Mucosa of stomach (tissue), 1 donor: ENCODE measurements around the gene FERMT2.

Experiments
- H3K27me3 ChIP-seq: one replicate; pipeline ENCODE4 v1.7.0; 2013; ENCODE audit warnings: mild to moderate bottlenecking, low read length; ENCODE audit not compliant: control insufficient read depth, insufficient read depth
- H3K36me3 ChIP-seq: one replicate; pipeline ENCODE4 v1.7.0; 2013; ENCODE audit warnings: low read length; ENCODE audit not compliant: control insufficient read depth, insufficient read depth
- H3K4me1 ChIP-seq: one replicate; pipeline ENCODE4 v1.7.0; 2013; ENCODE audit warnings: mild to moderate bottlenecking, low read length; ENCODE audit not compliant: control insufficient read depth, insufficient read depth
- H3K4me3 ChIP-seq: one replicate; pipeline ENCODE4 v1.7.0; 2013; ENCODE audit warnings: low read length
- H3K9ac ChIP-seq: one replicate; pipeline ENCODE4 v1.7.0; 2013; ENCODE audit warnings: mild to moderate bottlenecking, low read length, moderate library complexity
- H3K9me3 ChIP-seq: one replicate; pipeline ENCODE4 v1.7.0; 2013; ENCODE audit warnings: mild to moderate bottlenecking, low read length, moderate library complexity; ENCODE audit not compliant: control insufficient read depth
- donor health status: Pancreatic carcinoma.

The FERMT2 gene

DNA sequence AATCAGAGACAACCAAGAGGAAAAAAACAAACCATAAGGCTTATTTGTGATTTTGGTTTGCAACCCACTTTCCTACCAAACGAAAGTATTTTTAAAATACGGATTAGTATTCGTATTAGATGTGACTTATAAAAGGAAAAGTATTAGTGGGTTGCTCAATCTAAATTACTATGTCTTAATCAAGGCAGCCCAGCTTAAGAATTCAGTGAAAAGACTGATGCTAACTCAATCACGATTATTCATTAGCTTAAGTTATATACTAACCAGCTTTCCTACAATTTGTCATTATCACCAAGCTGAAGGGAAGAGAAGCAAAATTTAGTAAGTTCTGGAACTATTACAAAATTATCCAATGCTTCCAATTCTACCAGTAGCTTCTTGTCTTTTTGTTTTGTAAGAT is 62.7 kb downstream of the FERMT2 start:
- Histone ChIP-seq H3K9ac (no peak overlapping the region), H3K27me3 (no peaks in the 10 kb centered on the region), H3K9me3 (no peaks in the 10 kb centered on the region), H3K4me1 (no peaks in the 10 kb centered on the region), H3K4me3 (no peak overlapping the region), H3K36me3 (no peaks in the 10 kb centered on the region)

DNA sequence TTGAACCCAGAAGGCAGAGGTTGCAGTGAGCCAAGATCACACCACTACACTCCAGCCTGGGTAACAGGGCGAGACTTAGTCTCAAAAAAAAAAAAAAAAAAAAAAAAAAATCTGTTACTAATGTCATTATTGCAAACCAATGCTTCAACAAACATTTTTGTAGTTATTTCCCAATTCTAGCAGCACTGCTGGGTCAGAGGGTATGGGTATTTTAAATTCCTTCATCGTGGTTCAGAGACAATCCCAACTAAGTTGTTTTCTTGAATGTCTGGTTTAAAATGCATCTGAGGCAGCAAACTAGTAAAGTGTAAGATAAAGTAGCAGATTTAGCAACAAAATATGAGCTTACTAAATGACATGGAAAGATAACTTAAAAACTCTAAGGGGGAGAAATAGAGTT is 65.6 kb downstream of the FERMT2 start:
- no peaks in the 10 kb centered on the region for H3K9me3 ChIP-seq
- H3K4me3 ChIP-seq: no peak overlapping the region
- H3K9ac ChIP-seq: no peak overlapping the region
- H3K27me3 ChIP-seq: no peaks in the 10 kb centered on the region
- H3K36me3 ChIP-seq: no peaks in the 10 kb centered on the region
- no peaks in the 10 kb centered on the region for H3K4me1 ChIP-seq

DNA sequence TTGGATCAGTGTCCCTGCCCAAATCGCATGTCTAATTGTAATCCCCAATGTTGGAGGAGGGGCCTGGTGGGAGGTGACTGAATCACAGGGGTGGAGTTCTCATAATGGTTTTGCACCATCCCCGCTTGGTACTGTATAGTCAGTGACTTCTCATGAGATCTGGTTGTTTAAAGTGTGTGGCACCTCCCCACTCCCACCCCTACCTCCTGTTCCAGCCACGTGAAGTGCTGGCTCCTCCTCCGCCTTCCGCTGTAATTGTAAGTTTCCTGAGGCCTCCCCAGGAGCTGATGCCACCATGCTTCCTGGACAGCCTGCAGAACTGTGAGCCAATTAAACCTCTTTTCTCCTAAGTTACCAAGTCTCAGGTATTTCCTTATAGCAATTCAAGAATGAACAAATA is 67.2 kb downstream of the FERMT2 start:
- H3K4me1 ChIP-seq: no peaks in the 10 kb centered on the region
- H3K9me3 ChIP-seq: no peaks in the 10 kb centered on the region
- no peaks in the 10 kb centered on the region for H3K36me3 ChIP-seq
- no peak overlapping the region for H3K4me3 ChIP-seq
- H3K27me3 ChIP-seq: no peaks in the 10 kb centered on the region
- no peak overlapping the region for H3K9ac ChIP-seq

DNA sequence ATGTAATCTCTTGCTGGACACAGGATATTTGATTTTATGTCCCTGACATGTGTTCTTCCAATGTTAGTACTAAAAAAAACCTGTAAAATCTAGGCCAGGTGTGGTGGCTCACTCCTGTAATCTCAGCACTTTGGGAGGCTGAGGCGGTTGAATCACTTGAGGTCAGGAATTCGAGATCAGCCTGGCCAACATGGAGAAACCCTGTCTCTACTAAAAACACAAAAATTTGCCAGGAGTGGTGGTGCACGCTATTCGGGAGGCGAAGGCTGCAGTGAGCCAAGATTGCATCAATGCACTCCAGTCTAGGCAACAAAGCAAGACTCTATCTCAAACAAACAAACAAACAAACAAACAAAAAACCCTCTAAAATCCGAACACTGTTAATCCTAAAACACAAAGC is 68.0 kb downstream of the FERMT2 start:
- no peaks in the 10 kb centered on the region for H3K9me3 ChIP-seq
- H3K4me1 ChIP-seq: no peaks in the 10 kb centered on the region
- H3K9ac ChIP-seq: no peak overlapping the region
- no peaks in the 10 kb centered on the region for H3K36me3 ChIP-seq
- no peaks in the 10 kb centered on the region for H3K27me3 ChIP-seq
- no peak overlapping the region for H3K4me3 ChIP-seq

DNA sequence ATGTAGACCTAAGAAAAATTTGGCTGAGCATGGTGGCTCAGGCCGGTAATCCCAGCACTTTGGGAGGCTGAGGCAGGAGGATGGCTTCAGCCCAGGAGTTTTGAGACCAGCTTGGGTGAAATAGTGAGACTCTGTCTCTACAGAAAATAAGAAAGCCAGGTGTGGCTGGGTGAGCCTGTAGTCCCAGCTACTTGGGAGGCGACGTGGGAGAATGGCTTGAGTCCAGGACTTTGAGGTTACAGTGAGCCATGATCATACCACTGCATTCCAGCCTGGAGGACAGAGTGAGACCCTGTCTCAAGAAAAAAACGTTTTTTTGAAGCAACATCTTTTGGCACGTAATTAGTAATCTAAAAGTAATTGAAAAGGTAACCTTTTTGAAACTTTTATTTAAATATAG is 70.9 kb downstream of the FERMT2 start:
- H3K9ac ChIP-seq: no peak overlapping the region
- H3K36me3 ChIP-seq: no peaks in the 10 kb centered on the region
- no peaks in the 10 kb centered on the region for H3K9me3 ChIP-seq
- H3K4me1 ChIP-seq: no peaks in the 10 kb centered on the region
- H3K27me3 ChIP-seq: no peaks in the 10 kb centered on the region
- no peak overlapping the region for H3K4me3 ChIP-seq

DNA sequence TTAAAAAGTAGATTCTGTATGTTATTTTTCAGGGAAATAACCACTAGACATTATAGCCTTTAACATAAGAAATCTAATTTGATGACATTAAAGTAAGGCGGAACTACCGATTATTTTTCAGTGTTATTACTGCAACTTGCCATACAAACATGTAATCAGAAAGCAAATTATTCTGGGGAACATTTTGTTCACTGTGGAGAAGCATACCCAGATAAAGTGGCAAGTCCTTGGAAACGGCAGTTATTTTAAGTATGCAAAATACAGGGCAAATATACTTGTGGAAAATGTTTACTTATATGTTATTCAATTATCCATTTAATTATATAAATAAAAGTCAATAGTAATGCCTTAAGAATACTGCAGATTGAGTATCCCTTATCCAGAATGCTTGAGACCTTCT is 71.9 kb downstream of the FERMT2 start:
- Histone ChIP-seq H3K36me3 (no peaks in the 10 kb centered on the region), H3K4me3 (no peak overlapping the region)

DNA sequence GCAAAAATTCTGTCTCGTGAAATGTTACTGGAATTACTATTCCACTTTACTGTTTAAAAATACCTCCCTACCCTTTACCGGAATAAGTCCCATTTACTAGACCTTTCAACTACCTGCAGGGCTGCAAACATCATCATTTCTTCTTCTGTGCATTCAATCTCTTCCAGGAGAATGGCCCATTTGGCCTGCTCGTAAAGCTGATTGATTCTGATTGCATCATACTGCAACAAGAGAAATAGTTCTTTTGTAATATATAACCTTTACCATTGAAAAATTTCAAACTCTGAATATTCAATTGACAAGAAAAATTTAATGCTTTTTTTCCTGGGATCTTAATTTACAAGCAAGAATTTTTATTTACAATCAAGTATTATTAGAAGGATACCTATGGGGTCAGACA is 72.4 kb downstream of the FERMT2 start:
- Histone ChIP-seq H3K36me3 (no peaks in the 10 kb centered on the region), H3K9me3 (no peaks in the 10 kb centered on the region), H3K4me1 (no peaks in the 10 kb centered on the region), H3K27me3 (no peaks in the 10 kb centered on the region), H3K4me3 (no peak overlapping the region), H3K9ac (no peak overlapping the region)

More for the DNA sequence above, 71.9 kb downstream of the FERMT2 start:
- H3K27me3 ChIP-seq: no peaks in the 10 kb centered on the region
- H3K4me1 ChIP-seq: no peaks in the 10 kb centered on the region
- H3K9ac ChIP-seq: no peak overlapping the region
- H3K9me3 ChIP-seq: no peaks in the 10 kb centered on the region

DNA sequence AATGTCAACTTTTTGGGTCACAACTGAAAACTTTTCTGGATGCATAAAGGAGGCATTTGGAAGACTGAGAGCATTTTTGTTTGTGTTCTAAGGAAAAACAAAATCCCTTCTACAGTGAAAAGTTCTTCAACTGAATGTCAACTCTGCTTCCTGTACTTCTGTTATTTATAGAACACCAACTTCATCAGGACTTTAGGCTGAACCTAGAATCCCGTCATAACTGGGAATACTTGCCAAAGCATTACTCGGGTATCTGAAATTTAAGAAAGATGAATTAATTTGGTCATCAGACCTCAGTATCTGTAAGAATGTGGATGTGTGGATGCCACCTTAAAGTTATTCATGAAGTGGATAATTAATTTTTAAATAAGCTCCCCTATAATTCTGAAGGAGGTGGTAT is 73.2 kb downstream of the FERMT2 start:
- Histone ChIP-seq H3K36me3 (peaks cover 4% of the 10 kb centered on the region), H3K4me3 (no peak overlapping the region), H3K9me3 (no peaks in the 10 kb centered on the region), H3K9ac (no peak overlapping the region), H3K27me3 (no peaks in the 10 kb centered on the region), H3K4me1 (no peaks in the 10 kb centered on the region)

DNA sequence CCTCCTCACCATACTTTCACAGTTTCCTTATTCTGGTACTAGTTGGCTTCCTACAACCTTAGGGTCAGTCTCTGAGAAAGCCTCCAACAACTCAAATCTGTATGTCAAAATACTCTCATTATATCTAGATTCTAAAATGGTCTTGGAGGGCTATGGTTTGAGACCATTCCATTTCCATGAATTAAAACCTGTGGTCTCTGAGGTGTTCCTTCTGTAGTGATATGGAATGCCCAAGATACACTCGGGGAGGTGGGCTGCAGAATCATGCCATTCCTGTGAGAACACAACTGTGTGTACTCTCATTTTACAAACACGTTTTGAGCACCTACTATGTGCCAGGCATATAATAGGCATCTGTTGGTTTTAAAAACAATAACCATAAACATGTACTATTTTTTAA is 74.0 kb downstream of the FERMT2 start:
- Histone ChIP-seq H3K4me1 (no peaks in the 10 kb centered on the region), H3K27me3 (no peaks in the 10 kb centered on the region), H3K9ac (no peak overlapping the region), H3K36me3 (peaks cover 4% of the 10 kb centered on the region), H3K4me3 (no peak overlapping the region), H3K9me3 (no peaks in the 10 kb centered on the region)

DNA sequence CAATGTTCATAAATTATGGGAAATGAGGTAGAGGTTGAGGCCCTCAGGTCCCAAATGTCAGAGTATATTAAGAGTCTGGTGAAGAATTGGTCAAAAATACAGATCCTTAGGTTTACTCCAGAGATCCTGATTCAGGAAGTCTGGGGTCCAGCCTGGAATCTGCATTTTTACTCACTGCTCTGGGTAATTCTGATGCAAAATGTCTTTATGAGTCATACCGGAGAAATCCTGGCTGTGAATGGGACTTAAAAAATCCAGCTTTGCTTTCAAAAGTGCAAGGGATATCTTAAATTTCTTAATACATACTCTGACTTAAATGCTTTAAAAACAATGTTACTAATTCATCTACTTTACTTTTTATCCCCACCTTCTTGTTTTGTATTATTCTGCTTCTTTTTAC is 74.5 kb downstream of the FERMT2 start:
- Histone ChIP-seq H3K27me3 (no peaks in the 10 kb centered on the region), H3K9ac (no peak overlapping the region), H3K4me3 (no peak overlapping the region), H3K4me1 (no peaks in the 10 kb centered on the region), H3K9me3 (no peaks in the 10 kb centered on the region), H3K36me3 (peaks cover 4% of the 10 kb centered on the region)

DNA sequence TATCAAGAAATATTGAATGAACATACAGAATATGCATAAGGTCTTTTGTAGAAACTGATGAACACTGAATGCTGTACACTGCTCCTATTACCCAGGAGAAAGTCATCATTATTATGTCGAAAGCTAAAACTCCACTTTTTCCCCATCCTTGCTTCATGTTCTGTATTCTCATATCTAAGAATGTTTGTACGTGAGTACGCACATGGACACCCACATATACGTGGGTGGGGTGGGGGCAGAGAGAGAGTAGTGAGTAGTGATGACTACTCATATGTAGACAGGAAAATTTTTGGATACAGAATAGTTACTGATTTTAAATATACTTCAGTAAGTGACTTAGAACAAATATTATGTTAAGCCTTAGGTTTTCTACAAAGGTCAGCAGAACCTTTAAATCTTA is 75.1 kb downstream of the FERMT2 start:
- Histone ChIP-seq H3K9ac (no peak overlapping the region), H3K4me1 (no peaks in the 10 kb centered on the region), H3K36me3 (peaks cover 4% of the 10 kb centered on the region), H3K9me3 (no peaks in the 10 kb centered on the region), H3K27me3 (no peaks in the 10 kb centered on the region), H3K4me3 (no peak overlapping the region)

DNA sequence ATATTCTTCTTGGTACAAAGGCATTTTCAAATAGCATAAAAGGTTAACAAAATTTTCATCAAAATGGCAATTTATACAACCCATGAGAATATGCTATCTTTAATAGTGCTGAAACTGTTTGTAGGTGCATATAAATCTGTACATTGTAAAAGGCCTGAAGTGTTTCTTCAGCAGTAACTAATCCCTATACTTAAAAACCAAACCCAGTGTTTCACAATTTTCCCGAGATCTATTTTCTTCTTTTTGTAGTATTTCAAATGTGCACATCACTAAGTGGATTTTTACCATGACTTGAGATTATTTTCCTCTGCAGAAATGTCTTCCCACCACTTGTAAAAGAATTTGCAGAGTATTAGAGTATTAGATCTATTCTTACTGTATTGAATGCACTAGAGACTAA is 76.5 kb downstream of the FERMT2 start:
- Histone ChIP-seq H3K27me3 (no peaks in the 10 kb centered on the region), H3K9me3 (no peaks in the 10 kb centered on the region), H3K4me3 (no peak overlapping the region), H3K36me3 (peaks cover 4% of the 10 kb centered on the region), H3K4me1 (no peaks in the 10 kb centered on the region), H3K9ac (no peak overlapping the region)

DNA sequence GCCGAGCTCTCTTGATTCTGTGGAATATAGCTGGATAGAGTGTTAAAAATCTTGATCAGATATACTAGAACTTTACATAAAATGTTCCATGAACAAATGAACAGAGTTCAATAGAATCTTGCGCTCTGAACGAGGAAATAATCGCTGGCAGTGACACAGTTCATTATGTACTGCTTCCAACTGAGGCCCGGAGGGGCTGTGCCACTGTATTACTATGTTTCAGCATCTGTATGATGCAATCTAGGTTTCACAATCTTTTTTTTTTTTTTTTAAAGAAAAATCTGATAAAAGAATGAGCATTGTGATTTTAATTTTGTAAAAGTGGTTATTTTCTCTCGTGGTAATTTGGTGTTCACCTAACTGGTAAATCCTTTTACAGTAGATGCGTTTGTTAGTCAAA is 77.2 kb downstream of the FERMT2 start:
- Histone ChIP-seq H3K9me3 (no peaks in the 10 kb centered on the region), H3K36me3 (peaks cover 4% of the 10 kb centered on the region), H3K4me1 (no peaks in the 10 kb centered on the region), H3K4me3 (no peak overlapping the region), H3K27me3 (no peaks in the 10 kb centered on the region), H3K9ac (no peak overlapping the region)
